WERI-Rb-1 (cell line): ENCODE results near the gene SYTL2.

ENCODE experiments used
- DNase-seq: peaks from one replicate; pipeline ENCODE4 v3.0.0-alpha.2; 2020
- H3K27ac ChIP-seq: fragments of 250-450 bp; sonication (Bioruptor Pico); 2 replicates; pipeline ENCODE4 v1.5.1; 2020; ENCODE audit warnings: mild to moderate bottlenecking, moderate library complexity
- H3K27me3 ChIP-seq: fragments of 250-450 bp; sonication (Bioruptor Pico); 2 replicates; pipeline ENCODE4 v1.5.1; 2021; ENCODE audit warnings: mild to moderate bottlenecking, low read depth, moderate library complexity; ENCODE audit not compliant: insufficient read depth, severe bottlenecking
- H3K36me3 ChIP-seq: fragments of 250-450 bp; sonication (Bioruptor Pico); 2 replicates; pipeline ENCODE4 v1.5.1; 2020; ENCODE audit warnings: mild to moderate bottlenecking, moderate library complexity
- H3K4me3 ChIP-seq: 2 replicates; pipeline ENCODE4 v1.5.1; 2011; ENCODE audit warnings: low read depth, mild to moderate bottlenecking, control low read depth, low read length
- H3K9me3 ChIP-seq: fragments of 250-450 bp; sonication (Bioruptor Pico); 2 replicates; pipeline ENCODE4 v1.5.1; 2021; ENCODE audit warnings: mild to moderate bottlenecking, moderate library complexity; ENCODE audit not compliant: severe bottlenecking
- TF ChIP-seq, protein P1 (sequence below): IDR thresholded peaks from 2 replicates; pipeline ENCODE4 v1.5.1; 2011; ENCODE audit warnings: low read depth, mild to moderate bottlenecking, control low read depth, inconsistent platforms, low read length

SYTL2 gene

DNA sequence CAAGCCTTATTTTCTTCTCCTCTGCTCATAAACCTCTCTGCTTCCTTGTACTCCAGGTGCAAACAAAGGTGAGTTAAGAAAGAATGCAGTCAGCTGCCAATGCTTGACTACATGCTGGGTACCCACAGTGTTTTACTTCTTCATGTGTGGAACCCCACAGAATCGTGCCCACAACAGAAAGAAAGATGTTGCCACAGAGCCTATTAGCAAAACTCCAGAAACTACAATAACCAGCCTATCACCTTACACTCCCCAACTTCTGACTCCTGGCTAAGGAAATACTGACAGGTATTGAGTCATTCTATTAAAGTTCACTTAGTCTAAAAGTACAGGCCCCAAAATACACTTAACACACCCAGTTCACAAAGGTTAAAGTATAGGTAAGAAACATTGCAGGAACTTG lies 68.1 kb downstream of the SYTL2 start:
- no peak overlapping the region for H3K4me3 ChIP-seq
- no peaks in the 10 kb centered on the region for H3K36me3 ChIP-seq
- no peaks in the 10 kb centered on the region for H3K27me3 ChIP-seq
- DNase-seq = no peak
- TF ChIP-seq, protein P1, sequence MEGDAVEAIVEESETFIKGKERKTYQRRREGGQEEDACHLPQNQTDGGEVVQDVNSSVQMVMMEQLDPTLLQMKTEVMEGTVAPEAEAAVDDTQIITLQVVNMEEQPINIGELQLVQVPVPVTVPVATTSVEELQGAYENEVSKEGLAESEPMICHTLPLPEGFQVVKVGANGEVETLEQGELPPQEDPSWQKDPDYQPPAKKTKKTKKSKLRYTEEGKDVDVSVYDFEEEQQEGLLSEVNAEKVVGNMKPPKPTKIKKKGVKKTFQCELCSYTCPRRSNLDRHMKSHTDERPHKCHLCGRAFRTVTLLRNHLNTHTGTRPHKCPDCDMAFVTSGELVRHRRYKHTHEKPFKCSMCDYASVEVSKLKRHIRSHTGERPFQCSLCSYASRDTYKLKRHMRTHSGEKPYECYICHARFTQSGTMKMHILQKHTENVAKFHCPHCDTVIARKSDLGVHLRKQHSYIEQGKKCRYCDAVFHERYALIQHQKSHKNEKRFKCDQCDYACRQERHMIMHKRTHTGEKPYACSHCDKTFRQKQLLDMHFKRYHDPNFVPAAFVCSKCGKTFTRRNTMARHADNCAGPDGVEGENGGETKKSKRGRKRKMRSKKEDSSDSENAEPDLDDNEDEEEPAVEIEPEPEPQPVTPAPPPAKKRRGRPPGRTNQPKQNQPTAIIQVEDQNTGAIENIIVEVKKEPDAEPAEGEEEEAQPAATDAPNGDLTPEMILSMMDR = no peak
- no peaks in the 10 kb centered on the region for H3K9me3 ChIP-seq
- H3K27ac ChIP-seq = no peak overlapping the region

DNA sequence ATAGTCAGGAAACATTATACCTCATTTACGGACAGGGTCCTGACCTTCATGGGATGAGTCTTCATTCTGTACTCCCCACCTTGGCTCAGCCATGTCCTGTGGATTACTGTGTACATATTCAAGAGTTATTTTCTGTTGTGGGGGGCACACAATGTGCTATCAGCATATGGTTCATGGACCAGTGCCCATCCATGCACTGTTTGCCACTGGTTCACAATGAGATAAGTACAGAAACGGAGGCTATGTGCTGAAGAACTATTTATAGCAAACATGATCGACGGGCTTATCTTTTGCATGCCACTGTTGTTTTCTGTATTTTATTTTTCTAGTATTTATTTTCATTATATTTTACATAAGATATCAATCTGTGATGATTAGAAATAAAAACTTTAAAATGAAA lies 68.6 kb downstream of the SYTL2 start:
- no peak overlapping the region for H3K4me3 ChIP-seq
- no peaks in the 10 kb centered on the region for H3K36me3 ChIP-seq
- no peaks in the 10 kb centered on the region for H3K27me3 ChIP-seq
- no peak for DNase-seq
- no peaks in the 10 kb centered on the region for H3K9me3 ChIP-seq
- TF ChIP-seq, protein P1 = no peak
- H3K27ac ChIP-seq = no peak overlapping the region

DNA sequence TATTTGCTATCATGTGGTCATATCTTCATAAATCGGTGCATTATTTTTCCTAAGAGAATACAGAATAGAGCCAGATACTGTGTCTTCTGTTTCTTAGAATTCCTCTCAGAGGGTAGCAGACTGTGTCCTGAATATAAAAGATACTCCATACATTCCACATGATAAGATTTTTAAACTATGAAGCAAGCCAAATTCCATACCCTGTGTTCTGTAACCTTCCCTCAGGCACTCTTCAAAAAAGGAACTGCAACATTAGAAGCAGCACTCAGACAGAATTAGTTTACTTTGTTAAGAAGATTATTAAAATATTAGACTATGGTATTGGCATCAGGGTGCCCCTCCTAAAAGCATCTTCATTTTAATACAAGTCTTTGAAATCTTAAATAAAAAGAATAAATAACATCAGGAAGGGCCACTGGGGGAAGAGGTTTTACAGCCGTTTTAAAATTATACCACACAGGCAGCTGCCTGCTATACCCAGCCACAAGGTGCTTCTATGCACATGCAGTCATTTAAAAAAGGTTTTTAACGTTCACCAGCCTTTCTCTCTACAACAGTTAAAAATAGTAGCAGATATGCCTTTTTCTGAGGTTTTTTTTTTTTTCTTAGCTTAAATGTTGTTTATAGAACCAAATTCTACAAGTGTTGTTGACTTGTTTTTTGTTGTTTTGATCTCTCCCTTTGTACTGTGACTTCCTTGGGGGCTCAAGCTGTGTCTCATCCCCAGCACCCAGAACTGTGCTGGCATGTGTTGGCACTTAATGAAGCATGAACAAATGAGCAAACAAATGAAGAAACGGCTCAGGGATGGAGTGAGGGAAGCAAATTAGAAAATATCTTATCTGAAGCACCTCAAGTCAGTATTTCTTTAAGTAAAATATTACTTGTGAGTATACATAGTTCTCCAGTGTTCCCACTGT lies 70.2 kb downstream of the SYTL2 start:
- Histone ChIP-seq H3K9me3 (no peaks in the 10 kb centered on the region), H3K27ac (no peak overlapping the region), H3K36me3 (no peaks in the 10 kb centered on the region), H3K4me3 (no peak overlapping the region), H3K27me3 (no peaks in the 10 kb centered on the region)
- DNase-seq = no peak
- TF ChIP-seq, protein P1 = no peak

DNA sequence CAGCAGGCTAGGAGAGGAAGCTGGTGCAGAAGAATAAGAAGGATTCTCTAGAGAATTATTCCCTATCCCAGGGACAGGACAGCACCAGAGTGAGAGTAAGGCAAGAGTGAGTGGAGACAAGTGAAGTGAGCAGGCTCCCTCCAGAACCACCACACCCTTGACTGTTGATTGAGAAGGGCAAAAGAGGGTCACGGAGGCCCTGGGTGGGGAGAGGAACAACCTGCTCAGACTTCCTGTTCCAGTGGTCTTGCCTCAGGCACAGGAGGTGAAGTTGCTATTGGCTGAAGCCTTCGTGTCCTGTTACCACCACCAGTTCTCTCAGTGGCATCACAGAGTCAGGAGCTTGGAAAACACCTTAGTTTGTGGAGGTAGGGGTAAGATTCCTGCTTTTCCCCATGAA lies 73.2 kb downstream of the SYTL2 start:
- Histone ChIP-seq H3K36me3 (no peaks in the 10 kb centered on the region), H3K9me3 (no peaks in the 10 kb centered on the region), H3K27me3 (no peaks in the 10 kb centered on the region), H3K4me3 (no peak overlapping the region), H3K27ac (no peak overlapping the region)
- TF ChIP-seq, protein P1 = no peak
- no peak for DNase-seq

DNA sequence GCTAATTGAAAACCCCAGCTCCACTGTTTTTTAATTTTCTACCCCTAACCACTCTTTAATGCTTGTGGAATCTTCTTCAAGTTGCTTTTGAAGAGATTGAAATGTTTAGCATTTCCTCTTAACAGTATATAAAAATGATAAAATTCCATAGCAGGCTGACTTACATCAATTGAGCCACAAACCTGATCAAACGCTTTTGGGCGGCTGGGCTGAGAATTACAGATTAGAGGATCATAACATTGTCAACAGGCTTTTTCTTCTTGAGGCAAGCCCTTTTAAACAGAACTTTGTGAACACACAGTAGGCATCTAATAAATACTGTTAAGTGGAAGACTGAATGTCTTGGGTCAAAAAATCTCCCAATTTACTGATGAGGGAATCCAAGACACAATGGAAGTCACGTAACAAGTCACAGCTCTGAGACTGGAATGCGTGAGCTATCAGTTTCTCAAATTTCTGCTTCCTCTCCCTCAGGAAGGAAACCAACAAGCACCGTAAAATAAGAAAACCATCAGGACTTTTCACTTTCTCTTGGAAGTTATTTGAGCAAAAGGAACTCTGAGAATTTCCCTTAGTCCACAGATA lies 75.0 kb downstream of the SYTL2 start:
- Histone ChIP-seq H3K4me3 (no peak overlapping the region), H3K27ac (no peak overlapping the region), H3K27me3 (no peaks in the 10 kb centered on the region), H3K36me3 (no peaks in the 10 kb centered on the region), H3K9me3 (no peaks in the 10 kb centered on the region)
- no peak for DNase-seq
- TF ChIP-seq, protein P1 = no peak
